K562 (cell line): ENCODE results near the gene GATA1. TPM values are rescaled to one million over a fixed set of nuclear protein-coding genes. Genes with fewer than 3 reads are reported as not detected.
A peak's percentile ranks its signal among the peaks of the same experiment; 100 is the strongest.

ENCODE experiments used
- ATF4 ChIP-seq: fragments of 450-650 bp; formaldehyde crosslinking; IDR thresholded peaks from 2 replicates; pipeline ENCODE4 v1.4.0; 2022; ENCODE audit warnings: mild to moderate bottlenecking, moderate library complexity
- CXXC5 ChIP-seq: fragments of 250-450 bp; sonication (Bioruptor Pico); IDR thresholded peaks from 2 replicates; pipeline ENCODE4 v1.8.0; 2022; ENCODE audit warnings: inconsistent platforms, mild to moderate bottlenecking, moderate library complexity
- KAT7 ChIP-seq: sonication (generic); formaldehyde crosslinking; IDR thresholded peaks from 2 replicates; pipeline ENCODE4 v1.8.0; 2022; ENCODE audit warnings: missing genetic modification reagents, mild to moderate bottlenecking, borderline replicate concordance
- MYC ChIP-seq, 2 experiments: fragments of 250-450 bp in 1 of 2; sonication (Bioruptor Pico) in 1 of 2; IDR thresholded peaks; 2 replicates each; pipeline versions ENCODE4 v1.5.1 to v1.6.1; 2012 to 2021; ENCODE audit warnings: low read depth in 2 of 2, borderline replicate concordance in 1 of 2, improper control_type of control experiment in 1 of 2, low read length in 1 of 2, mild to moderate bottlenecking in 1 of 2, moderate library complexity in 1 of 2
- PKNOX1 ChIP-seq: fragments of 450-650 bp; IDR thresholded peaks from 2 replicates; pipeline ENCODE4 v1.6.1; 2016
- POLR2AphosphoS5 ChIP-seq: IDR thresholded peaks from 2 replicates; pipeline ENCODE4 v1.6.1; 2011; ENCODE audit warnings: mild to moderate bottlenecking, low read depth, low read length, moderate library complexity; ENCODE audit not compliant: control insufficient read depth, insufficient read depth
- SNIP1 ChIP-seq: fragments of 450-650 bp; IDR thresholded peaks from 2 replicates; pipeline ENCODE4 v1.7.1; 2017; ENCODE audit warnings: low read depth, mild to moderate bottlenecking
- TAF15 ChIP-seq: fragments of 200-400 bp; formaldehyde crosslinking; IDR thresholded peaks from 2 replicates; pipeline ENCODE4 v1.6.1; 2017; ENCODE audit warnings: mild to moderate bottlenecking, low read depth, low read length, moderate library complexity
- TBL1XR1 ChIP-seq, 2 experiments: IDR thresholded peaks; 2 replicates each; pipeline ENCODE4 v1.6.1; 2012; ENCODE audit warnings: improper control_type of control experiment in 2 of 2, low read length in 2 of 2, mild to moderate bottlenecking in 1 of 2
- YY1 ChIP-seq, 3 experiments: IDR thresholded peaks; 2 replicates each; pipeline ENCODE4 v1.6.1; 2011; ENCODE audit warnings: low read length in 2 of 3, mild to moderate bottlenecking in 2 of 3, moderate library complexity in 2 of 3, borderline replicate concordance in 1 of 3, control low read depth in 1 of 3, low read depth in 1 of 3; ENCODE audit not compliant: insufficient read depth in 3 of 3, insufficient replicate concordance in 2 of 3, control insufficient read depth in 1 of 3, insufficient read length in 1 of 3; ENCODE audit errors: extremely low read depth in 1 of 3
- ZBTB26 ChIP-seq: fragments of 450-650 bp; formaldehyde crosslinking; IDR thresholded peaks from 2 replicates; pipeline ENCODE4 v1.4.0; 2022; ENCODE audit warnings: missing genetic modification characterization
- ZKSCAN1 ChIP-seq: fragments of 150-350 bp; IDR thresholded peaks from 2 replicates; pipeline ENCODE4 v1.6.1; 2016; ENCODE audit warnings: low read depth, low read length
- ZNF121 ChIP-seq: sonication (generic); formaldehyde crosslinking; conservative IDR thresholded peaks from 2 replicates; pipeline ENCODE4 v1.8.0; 2022; ENCODE audit warnings: missing genetic modification reagents
- ZNF24 ChIP-seq: fragments of 450-650 bp; IDR thresholded peaks from 2 replicates; pipeline ENCODE4 v1.6.1; 2016
- polyA plus RNA-seq, 8 experiments: library from polyadenylated mRNA; depleted of rRNA in 4 of 8; stranded (reverse) in 5 of 8; unstranded in 3 of 8; fragments of >200 nt; fragmentation: Nextera tagmentation in 2 of 8; fragmentation: Illumina TruSeq in 1 of 8; extraction: Ambion mirVana in 2 of 8; extraction: Trizol in 1 of 8; gene quantifications; 2 replicates each; pipeline versions ENCODE4 v1.2.1 to v1.2.3, GENCODE V29; 2011 to 2014; ENCODE audit warnings: inconsistent platforms in 1 of 8, missing spikeins in 1 of 8
- total RNA-seq, 7 experiments: library from RNA; depleted of rRNA in 6 of 7; stranded (reverse); fragments of >200 nt in 6 of 7; fragmentation: Illumina TruSeq in 2 of 7; extraction: Trizol in 2 of 7; gene quantifications; 2 replicates each; pipeline versions ENCODE4 v1.2.1 to v1.2.3, GENCODE V29; 2011 to 2021; ENCODE audit warnings: low replicate concordance in 1 of 7
- TF ChIP-seq, protein P1 (sequence below), 3 experiments: fragments of 200-800 bp in 1 of 3; sonication (Bioruptor generic) in 1 of 3; sonication (generic) in 1 of 3; formaldehyde crosslinking in 1 of 3; IDR thresholded peaks; 2 replicates each; pipeline versions ENCODE4 v1.6.1 to v1.8.0; 2016 to 2022; ENCODE audit warnings: mild to moderate bottlenecking in 2 of 3, missing compliant biosample characterization in 2 of 3, missing genetic modification characterization in 2 of 3, missing genetic modification reagents in 1 of 3
- TF ChIP-seq, protein P2 (sequence below): sonication (generic); formaldehyde crosslinking; IDR thresholded peaks from 2 replicates; pipeline ENCODE4 v1.8.1; 2023; ENCODE audit warnings: missing genetic modification reagents, mild to moderate bottlenecking, borderline replicate concordance

GATA1 gene
- total and polyA plus RNA-seq, 9 of the 15 experiments (the other 6 are each of a cell fraction or from before 2014, with no cell fraction given), result 11.9 to 291 (median 116) TPM

- TF ChIP-seq ATF4 (CRISPR knock-in tag) (no peak), ZKSCAN1 (peak; percentile 68), SNIP1 (no peak), POLR2AphosphoS5 (peak; percentile 98), YY1 (IDR thresholded peaks at IDR 0.05; ENCODE audit: borderline replicate concordance in 1 of 3, control insufficient read depth in 1 of 3, extremely low read depth in 1 of 3, insufficient read depth in 3 of 3, insufficient read length in 1 of 3, insufficient replicate concordance in 2 of 3, low read depth in 1 of 3, low read length in 2 of 3) (peak in 2 of 3 experiments; percentile 54 to 66), ZNF24 (peak; percentile 61), PKNOX1 (peak; percentile 98), ZNF121 (CRISPR knock-in tag) (no peak), CXXC5 (CRISPR knock-in tag) (peak; percentile 89), TAF15 (no peak), MYC (IDR thresholded peaks at IDR 0.05; ENCODE audit: low read depth, low read length) (peak; percentile 24), MYC (CRISPR knock-in tag; IDR thresholded peaks at IDR 0.05; ENCODE audit: borderline replicate concordance, low read depth) (no peak), ZBTB26 (no peak), KAT7 (CRISPR knock-in tag) (no peak), TBL1XR1 (IDR thresholded peaks at IDR 0.05; ENCODE audit: low read length in 2 of 2) (peak; percentile 98 to 99)
- TF ChIP-seq, protein P1, sequence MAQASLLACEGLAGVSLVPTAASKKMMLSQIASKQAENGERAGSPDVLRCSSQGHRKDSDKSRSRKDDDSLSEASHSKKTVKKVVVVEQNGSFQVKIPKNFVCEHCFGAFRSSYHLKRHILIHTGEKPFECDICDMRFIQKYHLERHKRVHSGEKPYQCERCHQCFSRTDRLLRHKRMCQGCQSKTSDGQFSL (CRISPR knock-in tag; IDR thresholded peaks at IDR 0.05), result no peak
- TF ChIP-seq, protein P1 (tag; IDR thresholded peaks at IDR 0.05), result 0 out of 4 replicates have a peak, but pooled peaks of 1 of the 2 experiments have one; percentile 47
- TF ChIP-seq, protein P2, sequence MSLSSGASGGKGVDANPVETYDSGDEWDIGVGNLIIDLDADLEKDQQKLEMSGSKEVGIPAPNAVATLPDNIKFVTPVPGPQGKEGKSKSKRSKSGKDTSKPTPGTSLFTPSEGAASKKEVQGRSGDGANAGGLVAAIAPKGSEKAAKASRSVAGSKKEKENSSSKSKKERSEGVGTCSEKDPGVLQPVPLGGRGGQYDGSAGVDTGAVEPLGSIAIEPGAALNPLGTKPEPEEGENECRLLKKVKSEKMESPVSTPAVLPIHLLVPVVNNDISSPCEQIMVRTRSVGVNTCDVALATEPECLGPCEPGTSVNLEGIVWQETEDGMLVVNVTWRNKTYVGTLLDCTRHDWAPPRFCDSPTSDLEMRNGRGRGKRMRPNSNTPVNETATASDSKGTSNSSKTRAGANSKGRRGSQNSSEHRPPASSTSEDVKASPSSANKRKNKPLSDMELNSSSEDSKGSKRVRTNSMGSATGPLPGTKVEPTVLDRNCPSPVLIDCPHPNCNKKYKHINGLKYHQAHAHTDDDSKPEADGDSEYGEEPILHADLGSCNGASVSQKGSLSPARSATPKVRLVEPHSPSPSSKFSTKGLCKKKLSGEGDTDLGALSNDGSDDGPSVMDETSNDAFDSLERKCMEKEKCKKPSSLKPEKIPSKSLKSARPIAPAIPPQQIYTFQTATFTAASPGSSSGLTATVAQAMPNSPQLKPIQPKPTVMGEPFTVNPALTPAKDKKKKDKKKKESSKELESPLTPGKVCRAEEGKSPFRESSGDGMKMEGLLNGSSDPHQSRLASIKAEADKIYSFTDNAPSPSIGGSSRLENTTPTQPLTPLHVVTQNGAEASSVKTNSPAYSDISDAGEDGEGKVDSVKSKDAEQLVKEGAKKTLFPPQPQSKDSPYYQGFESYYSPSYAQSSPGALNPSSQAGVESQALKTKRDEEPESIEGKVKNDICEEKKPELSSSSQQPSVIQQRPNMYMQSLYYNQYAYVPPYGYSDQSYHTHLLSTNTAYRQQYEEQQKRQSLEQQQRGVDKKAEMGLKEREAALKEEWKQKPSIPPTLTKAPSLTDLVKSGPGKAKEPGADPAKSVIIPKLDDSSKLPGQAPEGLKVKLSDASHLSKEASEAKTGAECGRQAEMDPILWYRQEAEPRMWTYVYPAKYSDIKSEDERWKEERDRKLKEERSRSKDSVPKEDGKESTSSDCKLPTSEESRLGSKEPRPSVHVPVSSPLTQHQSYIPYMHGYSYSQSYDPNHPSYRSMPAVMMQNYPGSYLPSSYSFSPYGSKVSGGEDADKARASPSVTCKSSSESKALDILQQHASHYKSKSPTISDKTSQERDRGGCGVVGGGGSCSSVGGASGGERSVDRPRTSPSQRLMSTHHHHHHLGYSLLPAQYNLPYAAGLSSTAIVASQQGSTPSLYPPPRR, result peak; percentile 82
These were observed 14.3 kb downstream of the GATA1 start (continued) for GRCh38 chrX:48800574-48801279.
